Mesenteric fat pad (tissue), 1 donor: ENCODE measurements around the gene TIGD6. TPM values are rescaled to one million over a fixed set of nuclear protein-coding genes. Genes with fewer than 3 reads are reported as not detected.
A peak's percentile ranks its signal among the peaks of the same experiment; 100 is the strongest.

Experiments
- DNase-seq: peaks from one replicate; pipeline ENCODE4 v3.0.0-alpha.2; 2020; ENCODE audit warnings: low spot score
- total RNA-seq: library from RNA; stranded (reverse); fragmentation: NEBNext Ultra II Directional; extraction: Animal tissue kit (Norgen Biotek cat#: 25700); gene quantifications from one replicate; pipeline ENCODE4 v1.2.1, GENCODE V29; 2021
- donor health status: DM: yes; HTN: yes; CAD: no.

The TIGD6 gene
- total RNA-seq, 1 donor from 2014 or later: 4.7 TPM

- DNase-seq: no peak
Measured at GRCh38 chr5:149981206-149981605, 19.2 kb downstream of the TIGD6 start.

DNA sequence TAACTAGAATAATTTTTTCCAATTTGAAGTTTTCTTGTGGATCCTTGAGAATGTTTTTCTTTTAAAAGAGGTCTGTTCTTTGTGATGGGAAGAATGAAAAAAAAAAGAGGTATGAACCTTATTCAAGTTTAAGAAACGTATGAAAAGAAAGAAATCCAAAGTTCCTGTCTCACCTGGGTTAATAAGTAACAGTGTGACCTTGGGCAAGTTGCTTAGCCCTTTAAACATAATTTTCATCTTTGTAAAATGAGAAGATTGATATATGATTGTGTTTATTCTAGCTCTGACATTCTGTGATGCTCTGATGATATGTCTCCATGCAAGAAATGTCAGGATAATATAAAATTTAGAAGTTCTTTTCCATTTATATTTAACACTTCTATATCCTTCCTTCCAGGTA lies 20.6 kb downstream of the TIGD6 start:
- no peak for DNase-seq

DNA sequence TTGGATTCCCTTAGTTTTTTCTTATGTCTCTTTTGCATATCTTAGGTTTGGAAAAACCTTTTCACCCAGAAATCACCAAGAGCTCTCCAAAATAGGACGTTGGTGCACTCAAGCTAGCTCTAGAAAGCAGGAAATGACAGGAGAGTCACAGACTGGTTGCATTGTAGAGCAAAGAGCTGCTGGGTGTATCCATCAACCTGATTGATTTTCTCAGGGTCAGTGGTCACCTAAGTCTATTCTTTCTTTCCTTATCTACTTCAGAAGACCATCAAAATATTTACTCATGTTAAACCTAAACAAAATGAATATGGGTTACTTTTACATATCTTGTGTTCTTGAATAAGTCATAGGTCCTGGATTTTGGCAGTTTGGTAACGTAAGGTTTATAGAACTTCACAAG lies 25.0 kb downstream of the TIGD6 start:
- DNase-seq: no peak

GRCh38 chr5:149969181-149969930 lies 31.1 kb downstream of the TIGD6 start:
- no peak for DNase-seq

- no peak for DNase-seq
Measured at GRCh38 chr5:149966946-149967345, 33.5 kb downstream of the TIGD6 start.

DNA sequence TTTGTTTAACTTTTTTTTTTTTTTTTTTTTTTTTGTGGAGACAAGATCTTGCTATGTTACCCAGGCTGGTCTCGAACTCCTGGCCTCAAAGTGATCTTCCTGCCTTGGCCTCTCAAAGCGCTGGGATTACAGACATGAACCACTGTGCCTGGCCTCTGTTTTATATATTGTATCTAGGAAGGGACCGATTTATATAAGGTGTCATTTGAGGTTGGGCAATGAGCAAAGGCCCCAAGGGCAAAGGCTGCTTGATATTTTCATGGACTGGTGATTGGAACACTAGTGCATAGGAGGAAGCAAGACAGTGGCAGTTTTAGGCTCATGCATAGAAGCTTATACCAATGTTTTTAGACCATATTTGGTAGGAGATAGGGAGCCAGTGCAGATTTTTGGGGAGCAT lies 36.7 kb downstream of the TIGD6 start:
- DNase-seq: no peak

DNA sequence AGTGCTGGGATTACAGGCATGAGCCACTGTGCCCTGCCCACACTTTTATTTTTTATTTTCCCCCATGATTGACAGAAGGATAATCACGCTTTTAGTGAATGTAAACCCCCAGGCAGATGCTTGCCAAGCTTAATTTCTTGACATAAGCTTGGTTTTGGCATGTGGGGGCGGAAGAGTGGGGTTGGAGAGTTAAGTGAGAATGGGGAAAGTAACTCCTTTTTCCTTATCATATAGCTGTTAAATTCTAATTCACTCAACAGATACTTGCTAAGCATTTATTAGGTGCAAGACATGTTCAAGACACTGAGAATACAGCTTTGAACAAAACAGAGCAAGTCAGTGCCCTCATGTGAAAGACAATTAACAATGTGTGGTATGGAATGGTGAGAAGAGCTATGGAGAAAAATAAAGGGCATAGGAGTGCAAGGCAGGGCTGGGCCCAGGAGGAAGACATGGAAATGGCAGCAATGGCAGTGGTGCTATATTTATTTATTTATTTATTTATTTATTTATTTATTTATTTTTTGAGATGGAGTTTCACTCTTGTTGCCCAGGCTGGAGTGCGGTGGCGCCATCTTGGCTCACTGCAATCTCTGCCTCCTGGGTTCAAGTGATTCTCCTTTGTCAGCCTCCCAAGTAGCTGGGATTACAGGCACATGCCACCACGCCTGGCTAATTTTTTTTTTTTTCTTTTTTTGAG lies 37.7 kb downstream of the TIGD6 start:
- DNase-seq: no peak

- DNase-seq: no peak
Measured at GRCh38 chr5:149961957-149962409, 38.5 kb downstream of the TIGD6 start.

GRCh38 chr5:149961186-149961685 lies 39.2 kb downstream of the TIGD6 start:
- no peak for DNase-seq

DNA sequence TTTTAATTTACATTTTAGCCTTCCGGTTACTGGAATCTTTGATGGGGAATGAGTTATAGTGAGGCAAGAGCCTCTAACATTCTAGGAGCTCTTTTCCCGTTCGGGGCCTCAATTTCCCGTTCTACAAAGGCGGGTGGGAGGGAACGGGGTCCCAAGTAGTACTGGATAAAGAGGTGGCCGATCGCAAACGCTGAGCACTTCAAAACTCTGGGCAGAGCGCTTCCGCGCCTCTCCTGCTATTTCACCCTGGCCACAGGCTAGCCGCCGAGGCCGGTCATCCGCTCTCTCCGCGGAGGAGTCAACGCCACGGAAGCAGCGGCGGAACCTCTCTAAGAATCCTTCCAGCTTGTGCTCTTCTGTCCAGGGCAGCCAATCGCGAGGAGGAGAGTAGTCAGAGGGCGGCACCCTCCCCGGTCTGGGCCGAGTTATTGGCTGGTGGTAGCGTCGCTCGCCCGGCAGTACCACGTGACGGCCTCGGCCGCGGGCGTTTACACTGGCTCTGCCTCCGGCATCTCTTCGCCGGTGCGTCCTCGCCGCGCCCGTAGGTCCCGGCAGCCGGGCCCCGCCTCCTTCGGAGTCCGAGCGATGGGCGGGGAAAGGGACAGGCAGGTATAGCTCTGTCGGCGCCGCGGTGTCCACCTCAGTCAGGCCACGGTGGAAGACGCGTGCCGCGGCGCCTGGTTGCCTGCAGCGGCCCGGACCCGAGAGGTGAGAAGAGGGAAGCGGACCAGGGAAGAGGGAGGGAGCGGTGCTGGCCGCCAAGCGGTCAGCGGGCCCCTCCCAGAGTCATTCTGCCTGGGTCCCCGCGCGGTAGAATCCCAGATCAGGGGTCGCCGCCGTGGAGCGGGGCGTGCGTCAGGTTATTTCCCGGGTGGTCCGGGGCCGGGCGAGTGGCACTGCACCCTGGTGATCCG lies 39.9 kb downstream of the TIGD6 start, which contains the start of gene SLC26A2:
SLC26A2 (plus strand) TSS at position 487 of the 914 bp plus-strand sequence. CDS start 16,895 bp downstream, outside the sequence.
- peak; percentile 99 for DNase-seq

DNA sequence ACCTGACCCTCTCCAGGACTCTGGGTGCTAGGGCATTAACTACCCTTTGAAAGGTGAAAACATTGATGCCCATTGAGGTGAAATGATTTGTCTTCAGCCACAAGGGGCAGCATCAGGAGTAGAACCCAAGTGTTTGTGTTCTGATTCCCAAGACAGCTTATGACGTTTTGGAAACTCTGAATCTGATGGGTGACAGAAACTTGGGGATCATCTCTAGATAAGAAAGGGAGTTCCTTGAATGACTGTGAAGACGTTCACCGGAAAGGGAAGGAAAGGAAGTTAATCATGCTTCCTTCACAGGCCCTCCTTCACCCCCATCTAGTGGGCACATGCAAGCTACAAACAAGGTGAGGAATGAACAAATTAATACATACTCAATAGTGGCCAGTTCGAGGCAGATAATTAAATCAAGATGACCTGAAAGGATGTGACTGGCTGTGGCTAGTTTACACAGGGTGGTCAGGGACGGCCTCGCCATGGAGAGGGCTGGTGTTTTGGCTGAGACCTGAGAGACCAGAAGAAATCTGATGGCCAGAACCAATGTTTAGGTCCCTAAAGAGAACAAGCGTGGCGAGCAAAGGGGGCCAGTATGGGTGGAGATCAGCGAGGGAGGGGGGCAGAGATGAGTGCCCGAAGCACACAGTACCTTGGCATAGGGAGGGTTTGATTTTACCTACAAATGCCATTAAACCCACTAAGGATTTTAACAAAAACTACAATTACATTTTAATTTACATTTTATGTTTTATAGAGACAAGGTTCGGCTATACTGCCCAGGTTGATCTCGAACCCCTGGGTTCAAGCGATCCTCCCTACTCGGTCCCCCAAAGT lies 40.8 kb downstream of the TIGD6 start:
- no peak for DNase-seq

- DNase-seq: no peak
Measured at GRCh38 chr5:149957855-149958254, 42.6 kb downstream of the TIGD6 start.

DNA sequence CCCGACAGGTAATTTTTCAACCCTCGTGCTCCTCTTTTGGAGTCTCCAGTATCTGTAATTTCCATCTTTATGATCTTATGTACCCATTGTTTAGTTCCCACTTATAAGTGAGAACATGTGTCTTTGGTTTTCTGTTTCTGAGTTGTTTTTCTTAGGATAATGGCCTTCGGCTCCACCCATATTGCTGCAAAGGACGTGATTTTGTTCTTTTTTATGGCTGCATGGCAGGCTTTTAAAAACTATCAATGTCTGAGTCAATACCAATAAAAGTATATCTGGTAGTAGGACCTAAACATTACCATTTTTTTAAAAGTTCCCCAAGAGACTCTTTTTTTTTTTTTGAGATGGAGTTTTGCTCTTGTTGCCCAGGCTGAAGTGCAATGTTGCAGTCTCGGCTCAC lies 43.8 kb downstream of the TIGD6 start:
- DNase-seq: no peak

- no peak for DNase-seq
Measured at GRCh38 chr5:149954798-149955197, 45.7 kb downstream of the TIGD6 start.

DNA sequence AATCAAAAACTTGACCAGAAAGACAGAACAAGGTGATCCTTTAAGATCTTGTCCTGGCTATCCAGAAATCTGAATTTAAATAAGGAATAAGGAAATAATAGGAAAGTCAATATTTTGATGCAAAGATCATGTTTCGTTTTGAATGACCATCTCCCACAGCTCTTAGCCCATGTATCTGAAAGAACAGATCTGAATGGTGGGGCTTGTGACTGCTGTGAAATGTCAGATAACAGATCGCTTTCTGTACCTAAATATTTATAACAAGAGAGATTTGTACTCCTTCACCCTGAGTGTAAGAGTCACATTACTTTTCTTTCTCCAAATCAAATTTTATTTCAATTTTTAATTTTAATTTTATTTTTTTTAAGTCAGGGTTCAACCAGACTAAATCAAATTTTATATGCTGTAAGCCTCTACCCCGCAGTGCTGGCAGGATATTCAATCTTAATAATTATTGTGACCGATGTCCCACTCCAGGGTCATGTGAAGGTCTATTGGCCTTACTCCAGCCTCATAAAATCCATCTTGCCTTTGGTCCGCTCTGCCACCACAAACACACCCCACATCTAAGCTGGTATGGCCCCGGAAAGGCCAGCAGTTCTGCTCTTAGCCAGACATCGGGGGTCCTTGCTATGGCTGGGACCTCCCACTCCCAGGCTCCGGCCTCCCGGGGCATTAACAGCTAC lies 46.9 kb downstream of the TIGD6 start:
- DNase-seq: no peak

DNA sequence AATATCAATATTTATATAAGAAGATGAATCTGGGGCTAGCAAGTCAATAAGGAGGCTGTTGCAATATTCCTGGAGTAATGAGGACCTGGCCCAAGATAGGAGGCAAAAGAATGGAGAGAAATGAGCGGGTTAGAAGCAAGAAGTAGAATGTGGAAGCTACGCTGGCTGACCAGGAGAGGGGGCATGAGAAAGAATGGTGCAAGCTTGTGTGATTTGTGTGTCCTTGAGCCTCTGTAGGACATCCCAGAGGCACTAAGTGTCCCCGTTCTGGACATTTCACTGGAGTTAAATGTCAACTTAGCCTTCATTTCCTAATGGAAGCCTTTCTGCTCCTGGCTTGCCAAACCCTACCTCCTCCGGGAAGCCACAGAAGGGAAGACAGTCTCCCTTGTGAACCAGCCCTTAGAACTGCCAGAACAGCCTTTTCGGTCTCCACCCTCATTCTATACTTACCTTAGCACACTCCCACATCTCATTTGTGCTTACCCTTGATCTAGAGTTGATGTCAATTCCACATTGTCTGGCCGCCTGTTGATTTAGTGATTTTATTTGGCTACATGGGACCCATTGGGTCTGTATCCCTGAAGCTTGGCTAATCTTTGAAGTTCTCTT lies 49.2 kb downstream of the TIGD6 start:
- DNase-seq: no peak

GRCh38 chr5:149948993-149949392 lies 51.5 kb downstream of the TIGD6 start:
- DNase-seq: no peak

GRCh38 chr5:149946118-149946517 lies 54.3 kb downstream of the TIGD6 start:
- DNase-seq: no peak

- DNase-seq: no peak
Measured at GRCh38 chr5:149944666-149945065, 55.8 kb downstream of the TIGD6 start, which contains the start of gene PDE6A. Gene PDE6A (minus strand): TSS chr5:149944793. CDS start chr5:149944673, 120 bp downstream.
